ES-I3 (cell line): ENCODE data around the gene BACH2.
"Not testable (repeated sequence)": the region's sequence is repeated elsewhere in the genome, so short reads cannot be mapped to it uniquely, and the experiment has no call there.

Experiments used
- H3K36me3 ChIP-seq: 2 replicates; pipeline ENCODE4 v1.6.1; 2013; ENCODE audit warnings: mild to moderate bottlenecking, low read length, control low read depth, moderate library complexity; ENCODE audit not compliant: insufficient read depth
- H3K4me1 ChIP-seq: 2 replicates; pipeline ENCODE4 v1.6.1; 2013; ENCODE audit warnings: mild to moderate bottlenecking, control low read depth, low read length; ENCODE audit not compliant: insufficient read depth
- H3K9ac ChIP-seq: 2 replicates; pipeline ENCODE4 v1.6.1; 2013; ENCODE audit warnings: low read depth, mild to moderate bottlenecking, low read length, moderate library complexity
- H3K9me3 ChIP-seq: 2 replicates; pipeline ENCODE4 v1.6.1; 2013; ENCODE audit warnings: mild to moderate bottlenecking, low read length, moderate library complexity; ENCODE audit not compliant: control insufficient read depth, insufficient read depth

BACH2 gene

GRCh38 chr6:90177544-90178383, 118.9 kb downstream of the BACH2 start:
- Histone ChIP-seq H3K36me3 (no peaks in the 10 kb centered on the region), H3K9me3 (no peaks in the 10 kb centered on the region), H3K4me1 (no peaks in the 10 kb centered on the region), H3K9ac (no peak overlapping the region)

GRCh38 chr6:90175627-90176538, 120.8 kb downstream of the BACH2 start:
- Histone ChIP-seq H3K4me1 (no peaks in the 10 kb centered on the region), H3K9ac (no peak overlapping the region), H3K9me3 (no peaks in the 10 kb centered on the region), H3K36me3 (no peaks in the 10 kb centered on the region)

- Histone ChIP-seq H3K4me1 (peaks cover 5% of the 10 kb centered on the region; the same call in 1 of the 2 replicates), H3K36me3 (no peaks in the 10 kb centered on the region), H3K9ac (no peak overlapping the region), H3K9me3 (no peaks in the 10 kb centered on the region)
Observed at GRCh38 chr6:90173262-90173925, 123.2 kb downstream of the BACH2 start.

GRCh38 chr6:90170601-90171000, 126.0 kb downstream of the BACH2 start:
- no peaks in the 10 kb centered on the region for H3K9me3 ChIP-seq
- H3K4me1 ChIP-seq = peaks cover 5% of the 10 kb centered on the region; the same call in 1 of the 2 replicates
- no peak overlapping the region for H3K9ac ChIP-seq
- no peaks in the 10 kb centered on the region for H3K36me3 ChIP-seq

- Histone ChIP-seq H3K9ac (no peak overlapping the region), H3K36me3 (no peaks in the 10 kb centered on the region), H3K9me3 (no peaks in the 10 kb centered on the region), H3K4me1 (peaks cover 5% of the 10 kb centered on the region; the same call in 1 of the 2 replicates)
Observed at GRCh38 chr6:90169374-90169773, 127.3 kb downstream of the BACH2 start.

GRCh38 chr6:90168693-90169131, 127.9 kb downstream of the BACH2 start:
- Histone ChIP-seq H3K9ac (no peak overlapping the region), H3K36me3 (no peaks in the 10 kb centered on the region), H3K9me3 (no peaks in the 10 kb centered on the region), H3K4me1 (peaks cover 5% of the 10 kb centered on the region; the same call in 1 of the 2 replicates)

GRCh38 chr6:90167514-90168379, 128.9 kb downstream of the BACH2 start:
- Histone ChIP-seq H3K9ac (no peak overlapping the region), H3K9me3 (no peaks in the 10 kb centered on the region), H3K36me3 (no peaks in the 10 kb centered on the region), H3K4me1 (peaks cover 5% of the 10 kb centered on the region; the same call in 1 of the 2 replicates)

- H3K4me1 ChIP-seq, H3K9ac ChIP-seq, H3K9me3 ChIP-seq, H3K36me3 ChIP-seq: not testable (repeated sequence)
Observed at GRCh38 chr6:90166155-90166924, 130.3 kb downstream of the BACH2 start.

- no peaks in the 10 kb centered on the region for H3K4me1 ChIP-seq
- no peaks in the 10 kb centered on the region for H3K9me3 ChIP-seq
- H3K9ac ChIP-seq = no peak overlapping the region
- H3K36me3 ChIP-seq = no peaks in the 10 kb centered on the region
Observed at GRCh38 chr6:90162648-90163387, 133.8 kb downstream of the BACH2 start.

- no peak overlapping the region for H3K9ac ChIP-seq
- H3K9me3 ChIP-seq = no peaks in the 10 kb centered on the region
- no peaks in the 10 kb centered on the region for H3K4me1 ChIP-seq
- no peaks in the 10 kb centered on the region for H3K36me3 ChIP-seq
Observed at GRCh38 chr6:90160013-90160412, 136.6 kb downstream of the BACH2 start.

- H3K9me3 ChIP-seq = no peaks in the 10 kb centered on the region
- H3K4me1 ChIP-seq = no peaks in the 10 kb centered on the region
- H3K36me3 ChIP-seq = no peaks in the 10 kb centered on the region
- no peak overlapping the region for H3K9ac ChIP-seq
Observed at GRCh38 chr6:90159452-90159851, 137.2 kb downstream of the BACH2 start.

GRCh38 chr6:90158936-90159335, 137.7 kb downstream of the BACH2 start:
- Histone ChIP-seq H3K9ac (no peak overlapping the region), H3K9me3 (no peaks in the 10 kb centered on the region), H3K36me3 (no peaks in the 10 kb centered on the region), H3K4me1 (no peaks in the 10 kb centered on the region)
